HG03135 (cell line): Measurements from ENCODE around the gene MAMLD1.
"Not testable (repeated sequence)": the region's sequence is repeated elsewhere in the genome, so short reads cannot be mapped to it uniquely, and the experiment has no call there.

ENCODE experiments used
- ATAC-seq: cut with Tn5 transposase; IDR thresholded peaks from one replicate; pipeline ENCODE4 v1.9.1; 2021; ENCODE audit warnings: mild to moderate bottlenecking, moderate library complexity; ENCODE audit not compliant: unreplicated experiment

The MAMLD1 gene

GRCh38 chrX:150362599-150363481 is at the start of gene MAMLD1:
Gene MAMLD1, plus strand, starts transcription at chrX:150363317. Its CDS starts 82,200 bp downstream, at chrX:150445517.
- ATAC-seq: no peak

GRCh38 chrX:150313514-150313913 is 49.6 kb upstream of the MAMLD1 start:
- no peak for ATAC-seq

GRCh38 chrX:150314186-150314585 is 48.9 kb upstream of the MAMLD1 start:
- ATAC-seq: no peak

- no peak for ATAC-seq
Measured at GRCh38 chrX:150316564-150316963, 46.6 kb upstream of the MAMLD1 start.

- ATAC-seq: no peak
Measured at GRCh38 chrX:150323020-150323419, 40.1 kb upstream of the MAMLD1 start.

GRCh38 chrX:150324035-150324728 is 38.9 kb upstream of the MAMLD1 start:
- no peak for ATAC-seq

GRCh38 chrX:150324919-150325318 is 38.2 kb upstream of the MAMLD1 start:
- ATAC-seq: no peak

GRCh38 chrX:150326541-150327247 is 36.4 kb upstream of the MAMLD1 start:
- ATAC-seq: no peak

GRCh38 chrX:150329282-150329681 is 33.8 kb upstream of the MAMLD1 start:
- ATAC-seq: no peak

- no peak for ATAC-seq
Measured at GRCh38 chrX:150329868-150330267, 33.2 kb upstream of the MAMLD1 start.

- no peak for ATAC-seq
Measured at GRCh38 chrX:150332023-150332422, 31.1 kb upstream of the MAMLD1 start.

GRCh38 chrX:150334100-150334499 is 29.0 kb upstream of the MAMLD1 start:
- no peak for ATAC-seq

GRCh38 chrX:150334981-150335380 is 28.1 kb upstream of the MAMLD1 start:
- no peak for ATAC-seq

GRCh38 chrX:150337026-150337425 is 26.1 kb upstream of the MAMLD1 start:
- ATAC-seq: no peak

GRCh38 chrX:150337536-150337935 is 25.6 kb upstream of the MAMLD1 start:
- ATAC-seq: no peak

GRCh38 chrX:150338615-150339014 is 24.5 kb upstream of the MAMLD1 start:
- ATAC-seq: no peak

- ATAC-seq: no peak
Measured at GRCh38 chrX:150339736-150340135, 23.4 kb upstream of the MAMLD1 start.

GRCh38 chrX:150340326-150340725 is 22.8 kb upstream of the MAMLD1 start:
- ATAC-seq: not testable (repeated sequence)

GRCh38 chrX:150347471-150347870 is 15.6 kb upstream of the MAMLD1 start:
- no peak for ATAC-seq

GRCh38 chrX:150348365-150348764 is 14.8 kb upstream of the MAMLD1 start:
- no peak for ATAC-seq

- ATAC-seq: no peak
Measured at GRCh38 chrX:150352114-150352513, 11.0 kb upstream of the MAMLD1 start.
